OCI-LY3 (cell line): ENCODE measurements around the gene RNF113A.

Source experiments
- CTCF ChIP-seq: fragments of 200-600, 300-600 bp; sonication (generic); IDR thresholded peaks from 2 replicates; pipeline ENCODE4 v1.5.1; 2014; ENCODE audit warnings: antibody characterized with exemption, low read length, low read depth
- EZH2phosphoT487 ChIP-seq: fragments of 200-600 bp; shearing (Covaris generic); IDR thresholded peaks from 2 replicates; pipeline ENCODE4 v1.6.1; 2018; ENCODE audit warnings: antibody characterized with exemption, mixed run types, low read depth

DNA sequence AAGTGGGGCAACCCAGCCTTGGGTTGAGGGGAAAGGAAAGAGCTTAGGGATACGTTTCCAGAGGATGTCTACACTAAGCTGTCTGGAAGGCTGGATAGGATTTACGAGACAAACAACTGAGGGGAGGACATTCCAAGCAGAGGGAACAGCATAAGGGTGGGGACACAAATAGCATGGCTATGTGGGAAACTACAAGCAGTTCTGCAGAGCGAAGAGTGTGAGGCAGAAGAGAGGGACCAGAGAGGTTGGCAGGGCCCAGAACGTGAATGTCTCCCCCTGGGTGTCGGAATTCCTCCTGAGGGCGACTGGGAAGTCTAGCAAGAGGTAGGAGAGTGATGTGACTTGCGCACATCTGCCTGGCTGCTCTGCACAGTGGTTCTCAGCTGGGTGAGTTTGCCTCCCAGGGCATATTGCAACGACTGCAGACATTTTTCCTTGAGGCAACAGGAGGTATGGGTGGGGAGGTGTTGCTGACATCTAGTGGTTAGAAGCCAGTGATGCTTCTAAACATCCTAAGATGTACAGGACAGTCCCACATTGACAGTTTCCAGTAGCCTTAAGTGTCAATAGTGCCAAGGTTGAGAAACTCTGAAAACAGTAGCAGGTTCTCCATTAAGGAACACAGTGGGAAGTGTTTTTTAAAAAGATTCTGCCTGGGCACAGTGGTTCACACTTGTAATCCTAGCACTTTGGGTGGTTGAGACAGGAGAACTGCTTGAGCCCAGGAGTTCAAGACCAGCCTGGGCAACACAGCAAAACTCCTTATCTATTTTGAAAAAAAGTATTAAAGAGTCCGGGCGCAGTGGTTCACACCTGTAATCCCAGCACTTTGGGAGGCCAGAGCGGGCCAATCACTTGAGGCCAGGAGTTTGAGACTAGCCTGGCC lies 9.3 kb upstream of the RNF113A start:
- TF ChIP-seq CTCF (peak; percentile 61), EZH2phosphoT487 (no peak)
